Suprapubic skin (tissue), 4 donors: ENCODE measurements around the gene ST3GAL6. TPM values are rescaled to one million over a fixed set of nuclear protein-coding genes. Genes with fewer than 3 reads are reported as not detected.
"Not testable (repeated sequence)": the region's sequence is repeated elsewhere in the genome, so short reads cannot be mapped to it uniquely, and the experiment has no call there.

ENCODE experiments used
- DNase-seq, 2 donors: peaks; one replicate each; pipeline ENCODE4 v3.0.0-alpha.2; 2019; ENCODE audit warnings: low spot score in 2 of 2
- H3K27ac ChIP-seq: fragments of 200-600 bp; sonication (generic); one replicate; pipeline ENCODE4 v1.5.1; 2019
- H3K27me3 ChIP-seq: fragments of 200-600 bp; sonication (generic); one replicate; pipeline ENCODE4 v1.5.1; 2019
- H3K36me3 ChIP-seq: fragments of 200-600 bp; sonication (generic); one replicate; pipeline ENCODE4 v1.5.1; 2019
- H3K4me1 ChIP-seq: fragments of 200-600 bp; sonication (generic); one replicate; pipeline ENCODE4 v1.5.1; 2019
- H3K4me3 ChIP-seq: fragments of 200-600 bp; sonication (generic); one replicate; pipeline ENCODE4 v1.5.1; 2019; ENCODE audit warnings: mild to moderate bottlenecking
- H3K9me3 ChIP-seq: fragments of 200-600 bp; sonication (generic); one replicate; pipeline ENCODE4 v1.5.1; 2019
- EP300 ChIP-seq: sonication (generic); formaldehyde crosslinking; IDR thresholded peaks from one replicate; pipeline ENCODE4 v1.6.1; 2017; ENCODE audit warnings: antibody characterized with exemption
- POLR2A ChIP-seq, 2 donors: fragments of 450-650 bp; IDR thresholded peaks; one replicate each; pipeline ENCODE4 v1.6.1; 2017; ENCODE audit warnings: antibody characterized with exemption in 2 of 2, mild to moderate bottlenecking in 2 of 2, moderate library complexity in 2 of 2
- POLR2AphosphoS5 ChIP-seq, 3 donors: sonication (generic); formaldehyde crosslinking; IDR thresholded peaks; one replicate each; pipeline ENCODE4 v1.6.1; 2017; ENCODE audit warnings: antibody characterized with exemption in 3 of 3
- WGBS: methylation state at CpG from one replicate; pipeline ENCODE4 v1.1.5; 2018; 5-methylcytosine and 5-hydroxymethylcytosine counted together
- total RNA-seq, 4 donors: library from RNA; depleted of rRNA; stranded (reverse); fragments of >200 nt; gene quantifications; one replicate each; pipeline ENCODE4 v1.1.0, GENCODE V29; 2016
- TF ChIP-seq, protein P1 (sequence below), 2 donors: fragments of 200-600 bp in 1 of 2; fragments of 450-650 bp in 1 of 2; sonication (generic) in 1 of 2; IDR thresholded peaks; one replicate each; pipeline ENCODE4 v1.5.1; 2016 to 2019; ENCODE audit warnings: antibody characterized with exemption in 2 of 2, mild to moderate bottlenecking in 1 of 2, moderate library complexity in 1 of 2

ST3GAL6 gene
- total RNA-seq, 4 donors from 2014 or later: 13.1 to 48.0 (median 20.6) TPM

DNA sequence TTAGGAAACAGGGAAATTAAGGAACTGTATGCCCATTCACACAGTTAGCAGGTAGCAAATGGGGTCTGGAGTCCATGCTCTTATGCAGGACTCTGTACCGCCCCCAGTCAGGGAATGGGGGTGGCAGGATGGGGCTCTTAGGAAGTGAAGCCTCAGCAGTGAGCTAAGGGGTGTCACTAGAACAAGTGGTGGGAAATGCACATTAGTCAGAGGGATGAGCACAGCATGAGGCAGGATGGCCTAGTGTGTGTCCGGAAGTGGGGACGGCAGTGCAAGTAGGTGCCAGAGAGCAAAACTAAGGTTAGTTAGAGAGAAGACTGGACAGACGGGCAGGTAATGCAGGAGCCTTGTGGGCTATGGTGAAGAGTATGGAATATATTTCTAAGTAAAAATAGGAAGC is 60.7 kb downstream of the ST3GAL6 start:
- TF ChIP-seq, protein P1, sequence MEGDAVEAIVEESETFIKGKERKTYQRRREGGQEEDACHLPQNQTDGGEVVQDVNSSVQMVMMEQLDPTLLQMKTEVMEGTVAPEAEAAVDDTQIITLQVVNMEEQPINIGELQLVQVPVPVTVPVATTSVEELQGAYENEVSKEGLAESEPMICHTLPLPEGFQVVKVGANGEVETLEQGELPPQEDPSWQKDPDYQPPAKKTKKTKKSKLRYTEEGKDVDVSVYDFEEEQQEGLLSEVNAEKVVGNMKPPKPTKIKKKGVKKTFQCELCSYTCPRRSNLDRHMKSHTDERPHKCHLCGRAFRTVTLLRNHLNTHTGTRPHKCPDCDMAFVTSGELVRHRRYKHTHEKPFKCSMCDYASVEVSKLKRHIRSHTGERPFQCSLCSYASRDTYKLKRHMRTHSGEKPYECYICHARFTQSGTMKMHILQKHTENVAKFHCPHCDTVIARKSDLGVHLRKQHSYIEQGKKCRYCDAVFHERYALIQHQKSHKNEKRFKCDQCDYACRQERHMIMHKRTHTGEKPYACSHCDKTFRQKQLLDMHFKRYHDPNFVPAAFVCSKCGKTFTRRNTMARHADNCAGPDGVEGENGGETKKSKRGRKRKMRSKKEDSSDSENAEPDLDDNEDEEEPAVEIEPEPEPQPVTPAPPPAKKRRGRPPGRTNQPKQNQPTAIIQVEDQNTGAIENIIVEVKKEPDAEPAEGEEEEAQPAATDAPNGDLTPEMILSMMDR (IDR thresholded peaks at IDR 0.05): no peak
- TF ChIP-seq POLR2AphosphoS5 (IDR thresholded peaks at IDR 0.05): no peak
- no peak for TF ChIP-seq EP300
- TF ChIP-seq POLR2A (IDR thresholded peaks at IDR 0.05): no peak
- WGBS: 95% methylated on average over 4 of the region's 4 CpGs
- H3K9me3 ChIP-seq: no peaks in the 10 kb centered on the region
- DNase-seq: no peak
- peaks cover 19% of the 10 kb centered on the region for H3K4me1 ChIP-seq
- no peak overlapping the region for H3K4me3 ChIP-seq
- H3K27ac ChIP-seq: no peak overlapping the region
- peaks cover 7% of the 10 kb centered on the region for H3K36me3 ChIP-seq
- H3K27me3 ChIP-seq: no peaks in the 10 kb centered on the region

DNA sequence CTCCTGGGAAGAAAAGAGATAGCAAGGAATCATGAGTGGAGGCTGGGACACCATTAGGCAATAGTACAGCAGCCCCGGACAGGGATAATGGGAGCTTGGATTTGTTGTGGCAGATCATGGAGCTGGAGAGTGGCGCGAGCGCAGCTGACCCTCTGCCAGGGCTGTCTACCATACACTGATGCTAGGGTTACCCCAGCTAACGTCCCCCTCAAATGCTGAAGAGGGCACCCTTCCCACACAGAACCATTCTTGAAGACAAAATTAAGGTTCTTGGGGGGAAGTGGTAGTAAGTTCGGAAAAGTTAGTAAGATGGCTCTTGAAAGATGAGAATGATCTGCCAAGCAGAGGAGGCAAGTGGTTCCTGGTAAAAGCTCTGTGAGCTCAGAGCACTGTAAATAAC is 61.1 kb downstream of the ST3GAL6 start:
- Histone ChIP-seq H3K4me1 (peaks cover 19% of the 10 kb centered on the region), H3K27me3 (no peaks in the 10 kb centered on the region), H3K36me3 (peaks cover 4% of the 10 kb centered on the region), H3K4me3 (no peak overlapping the region), H3K27ac (no peak overlapping the region), H3K9me3 (no peaks in the 10 kb centered on the region)
- TF ChIP-seq POLR2A (IDR thresholded peaks at IDR 0.05) (no peak), EP300 (no peak)
- no peak for DNase-seq
- WGBS: 75% methylated on average over 6 of the region's 6 CpGs

DNA sequence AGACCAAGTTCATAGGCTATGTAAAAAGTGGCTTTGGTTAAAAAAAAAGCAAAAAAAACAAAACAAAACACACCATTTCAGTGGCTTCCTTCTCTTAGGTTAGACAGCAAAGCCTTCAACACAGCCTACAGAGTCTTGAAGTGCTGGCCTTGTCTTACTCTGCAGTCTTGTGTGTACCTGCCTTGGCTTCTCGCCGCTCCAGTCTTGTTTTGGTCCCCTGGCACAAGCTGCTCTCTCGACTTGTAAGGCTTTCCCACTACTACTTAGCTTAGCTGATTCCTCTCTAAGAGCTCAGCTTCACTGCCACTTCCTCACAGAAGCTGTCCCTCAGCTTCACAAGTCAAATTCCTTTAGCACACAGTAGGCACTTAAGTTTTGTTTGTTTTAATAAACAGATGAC is 63.0 kb downstream of the ST3GAL6 start:
- Histone ChIP-seq H3K27me3 (no peaks in the 10 kb centered on the region), H3K4me3 (no peak overlapping the region), H3K27ac (no peak overlapping the region), H3K36me3 (peaks cover 4% of the 10 kb centered on the region), H3K4me1 (peaks cover 19% of the 10 kb centered on the region), H3K9me3 (no peaks in the 10 kb centered on the region)
- 61% methylated on average over 3 of the region's 3 CpGs for WGBS
- no peak for DNase-seq
- TF ChIP-seq POLR2AphosphoS5 (IDR thresholded peaks at IDR 0.05) (no peak), POLR2A (IDR thresholded peaks at IDR 0.05) (no peak), EP300 (no peak)
- TF ChIP-seq, protein P1 (IDR thresholded peaks at IDR 0.05): no peak

DNA sequence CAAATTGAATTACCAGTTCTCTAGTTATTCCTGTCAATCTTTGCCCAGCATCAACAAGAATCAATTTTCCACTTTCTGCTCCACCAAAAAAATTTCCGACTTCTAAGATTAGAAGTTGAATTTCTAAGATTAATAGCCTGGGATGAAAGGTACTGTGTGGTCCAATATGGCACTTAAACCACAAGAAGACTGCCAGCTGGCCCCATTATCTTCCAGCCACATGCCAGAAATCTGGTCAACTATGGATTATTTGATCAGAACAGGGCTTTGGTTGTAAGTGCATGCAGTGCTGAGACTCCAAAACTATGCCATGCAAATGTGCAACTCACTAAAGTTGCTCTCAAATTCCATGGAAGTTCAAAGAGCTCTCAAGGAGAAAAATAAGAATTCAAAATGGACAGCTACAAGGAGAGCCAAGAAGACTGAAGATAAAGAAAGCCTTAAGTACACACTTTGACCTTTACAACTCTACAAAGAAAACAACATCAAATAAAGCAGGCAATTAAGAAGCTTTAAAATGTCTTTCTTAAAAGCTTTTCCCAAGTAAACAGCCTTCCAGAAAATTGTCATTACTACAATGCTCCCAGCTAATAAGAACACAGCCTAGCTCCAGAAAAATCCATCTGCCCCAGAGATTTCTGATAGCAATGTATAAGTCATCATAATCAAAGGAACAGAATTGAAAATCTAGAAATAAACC is 64.2 kb downstream of the ST3GAL6 start:
- Histone ChIP-seq H3K27ac (no peak overlapping the region), H3K4me1 (peaks cover 19% of the 10 kb centered on the region), H3K27me3 (no peaks in the 10 kb centered on the region), H3K9me3 (no peaks in the 10 kb centered on the region), H3K4me3 (no peak overlapping the region), H3K36me3 (no peaks in the 10 kb centered on the region)
- no peak for DNase-seq
- TF ChIP-seq, protein P1 (IDR thresholded peaks at IDR 0.05): no peak
- TF ChIP-seq EP300: no peak
- no peak for TF ChIP-seq POLR2A (IDR thresholded peaks at IDR 0.05)
- TF ChIP-seq POLR2AphosphoS5 (IDR thresholded peaks at IDR 0.05): no peak
- 28% methylated on average over 1 of the region's 1 CpG for WGBS

DNA sequence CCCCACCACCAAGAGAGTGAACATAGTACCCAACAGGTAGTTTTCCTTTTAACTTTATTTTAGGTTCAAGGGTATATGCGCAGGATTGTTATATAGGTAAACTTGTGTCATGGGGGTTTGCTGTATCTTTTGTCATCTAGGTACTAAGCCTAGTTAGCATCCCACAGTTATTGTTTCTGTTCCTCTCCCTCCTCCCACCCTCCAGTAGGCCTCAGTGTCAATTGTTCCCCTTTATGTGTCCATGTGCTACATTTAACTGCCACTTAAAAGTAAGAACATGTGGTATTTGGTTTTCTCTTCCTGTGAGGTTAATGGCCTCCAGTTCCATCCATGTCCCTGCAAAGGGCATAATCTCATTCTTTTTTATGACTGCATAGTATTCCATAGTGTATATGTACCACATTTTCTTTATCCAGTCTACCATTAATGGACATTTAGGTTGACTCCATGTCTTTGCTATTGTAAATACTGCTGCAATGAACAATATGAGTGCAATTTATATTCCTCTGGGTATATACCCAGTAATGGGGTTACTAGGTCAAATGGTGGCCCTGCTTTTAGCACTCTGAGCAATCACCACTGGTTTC is 66.2 kb downstream of the ST3GAL6 start:
- DNase-seq: no peak
- no peaks in the 10 kb centered on the region for H3K9me3 ChIP-seq
- TF ChIP-seq EP300 (no peak), POLR2AphosphoS5 (IDR thresholded peaks at IDR 0.05) (no peak), POLR2A (IDR thresholded peaks at IDR 0.05) (no peak)
- TF ChIP-seq, protein P1 (IDR thresholded peaks at IDR 0.05): no peak
- H3K4me3 ChIP-seq: no peak overlapping the region
- no peaks in the 10 kb centered on the region for H3K27me3 ChIP-seq
- H3K4me1 ChIP-seq: peaks cover 19% of the 10 kb centered on the region
- no peak overlapping the region for H3K27ac ChIP-seq
- 96% methylated on average over 1 of the region's 1 CpG for WGBS
- H3K36me3 ChIP-seq: no peaks in the 10 kb centered on the region

DNA sequence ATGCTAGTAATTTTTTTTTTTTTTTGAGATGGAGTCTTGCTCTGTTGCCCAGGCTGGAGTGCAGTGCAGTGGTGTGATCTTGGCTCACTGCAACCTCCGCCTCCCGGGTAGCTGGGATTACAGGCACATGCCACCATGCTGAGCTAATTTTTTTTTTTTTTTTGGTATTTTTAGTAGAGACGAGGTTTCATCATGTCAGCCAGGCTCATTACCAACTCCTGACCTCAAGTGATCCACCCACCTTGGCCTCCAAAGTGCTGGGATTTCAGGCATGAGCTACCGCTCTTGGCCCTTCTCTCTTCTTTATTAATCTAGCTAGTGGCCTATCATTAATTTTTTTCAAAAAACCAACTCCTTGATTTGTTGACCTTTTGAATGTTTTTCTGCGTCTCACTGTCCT is 67.9 kb downstream of the ST3GAL6 start:
- not testable (repeated sequence) for H3K4me3 ChIP-seq
- WGBS: 90% methylated on average over 5 of the region's 5 CpGs

More for the DNA sequence above, 67.9 kb downstream of the ST3GAL6 start:
- H3K4me1 ChIP-seq: peaks cover 15% of the 10 kb centered on the region
- not testable (repeated sequence) for DNase-seq, H3K9me3 ChIP-seq, H3K36me3 ChIP-seq, H3K27ac ChIP-seq, H3K27me3 ChIP-seq
